ENCODE data around the gene GALNT17. TPM values are rescaled to one million over a fixed set of nuclear protein-coding genes. Genes with fewer than 3 reads are reported as not detected.

The GALNT17 gene
- polyA plus RNA-seq, 3 donors, result 3.3 to 5.7 (median 4.0) TPM

GRCh38 chr7:71754828-71755227 is 622.9 kb downstream of the GALNT17 start:
- no peak for DNase-seq (ENCODE audit: extremely low read depth in 1 of 11, low read depth in 9 of 11, low spot score in 4 of 11)

DNA sequence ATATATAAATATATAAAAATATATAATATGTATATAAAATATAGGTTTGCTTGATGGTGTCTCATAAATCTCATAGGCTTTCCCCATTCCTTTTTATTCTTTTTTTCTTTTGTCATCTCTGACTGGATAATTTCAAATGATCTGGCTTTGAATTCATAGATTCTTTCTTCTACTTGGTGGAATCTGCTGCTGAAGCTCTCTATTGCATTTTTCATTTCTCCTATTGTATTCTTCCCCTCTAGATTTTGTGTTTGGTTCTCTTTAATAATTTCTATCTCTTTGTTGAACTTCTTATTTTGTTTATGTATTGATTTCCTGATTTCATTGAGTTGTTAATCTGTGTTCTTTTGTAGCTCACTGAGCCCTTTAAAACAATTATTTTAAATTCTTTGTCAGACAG is 629.4 kb downstream of the GALNT17 start:
- DNase-seq (ENCODE audit: extremely low read depth in 1 of 11, low read depth in 9 of 11, low spot score in 4 of 11), result no peak
